MM.1S (cell line): Measurements from ENCODE around the gene REC114.

Source experiments
- DNase-seq: peaks from one replicate; pipeline ENCODE4 v3.0.0-alpha.2; 2015
- H2AFZ ChIP-seq: fragments of 300-600 bp; sonication (generic); 2 replicates; pipeline ENCODE4 v1.6.0; 2016; ENCODE audit warnings: antibody characterized with exemption, low read length
- H3F3A ChIP-seq: fragments of 300-600 bp; sonication (generic); 2 replicates; pipeline ENCODE4 v1.6.1; 2016; ENCODE audit warnings: mild to moderate bottlenecking, antibody characterized with exemption, low read length, moderate library complexity, mixed read lengths; ENCODE audit not compliant: insufficient read depth
- H3K27ac ChIP-seq: fragments of 300-600 bp; sonication (generic); 2 replicates; pipeline ENCODE4 v1.5.1; 2016; ENCODE audit warnings: mild to moderate bottlenecking, low read length
- H3K27me3 ChIP-seq: fragments of 300-600 bp; sonication (generic); replicated peaks from 2 replicates; pipeline ENCODE4 v1.6.0; 2016; ENCODE audit warnings: low read length; ENCODE audit not compliant: insufficient read depth
- H3K36me3 ChIP-seq: fragments of 300-600 bp; sonication (generic); replicated peaks from 2 replicates; pipeline ENCODE4 v1.6.1; 2016; ENCODE audit warnings: mild to moderate bottlenecking, low read length, mixed read lengths; ENCODE audit not compliant: insufficient read depth
- H3K4me1 ChIP-seq: fragments of 300-600 bp; sonication (generic); 2 replicates; pipeline ENCODE4 v1.6.1; 2016; ENCODE audit warnings: low read length, mixed read lengths
- H3K4me2 ChIP-seq: fragments of 300-600 bp; sonication (generic); 2 replicates; pipeline ENCODE4 v1.6.0; 2016; ENCODE audit warnings: low read depth, low read length
- H3K4me3 ChIP-seq: fragments of 300-600 bp; sonication (generic); 2 replicates; pipeline ENCODE4 v1.5.1; 2016; ENCODE audit warnings: low read length, mixed read lengths
- H3K79me2 ChIP-seq: fragments of 300-600 bp; sonication (generic); 2 replicates; pipeline ENCODE4 v1.6.1; 2016; ENCODE audit warnings: mixed run types, low read length, mixed read lengths
- H3K9ac ChIP-seq: fragments of 300-600 bp; sonication (generic); 2 replicates; pipeline ENCODE4 v1.6.1; 2016; ENCODE audit warnings: low read length, mixed read lengths
- H3K9me2 ChIP-seq: fragments of 300-600 bp; sonication (generic); replicated peaks from 2 replicates; pipeline ENCODE4 v1.6.1; 2016; ENCODE audit warnings: mild to moderate bottlenecking, low read length, mixed read lengths; ENCODE audit not compliant: insufficient read depth
- H3K9me3 ChIP-seq: fragments of 300-600 bp; sonication (generic); replicated peaks from 2 replicates; pipeline ENCODE4 v1.6.1; 2016; ENCODE audit warnings: mild to moderate bottlenecking, low read length, mixed read lengths; ENCODE audit not compliant: insufficient read depth
- H4K20me1 ChIP-seq: fragments of 300-600 bp; sonication (generic); 2 replicates; pipeline ENCODE4 v1.6.1; 2016; ENCODE audit warnings: mild to moderate bottlenecking, low read length, moderate library complexity, mixed read lengths; ENCODE audit not compliant: insufficient read depth
- EZH2 ChIP-seq: fragments of 300-600 bp; sonication (generic); optimal IDR thresholded peaks from 2 replicates; pipeline ENCODE3; 2017; ENCODE audit warnings: low read depth, mild to moderate bottlenecking, antibody characterized with exemption, low read length, mixed read lengths
- EZH2phosphoT487 ChIP-seq: fragments of 300-600 bp; sonication (generic); IDR thresholded peaks from 2 replicates; pipeline ENCODE4 v1.6.1; 2018; ENCODE audit warnings: antibody characterized with exemption, low read length
- TF ChIP-seq, protein P1 (sequence below): fragments of 300-600 bp; sonication (generic); IDR thresholded peaks from 2 replicates; pipeline ENCODE4 v1.5.1; 2016; ENCODE audit warnings: antibody characterized with exemption, low read length, mixed read lengths

REC114 gene

DNA sequence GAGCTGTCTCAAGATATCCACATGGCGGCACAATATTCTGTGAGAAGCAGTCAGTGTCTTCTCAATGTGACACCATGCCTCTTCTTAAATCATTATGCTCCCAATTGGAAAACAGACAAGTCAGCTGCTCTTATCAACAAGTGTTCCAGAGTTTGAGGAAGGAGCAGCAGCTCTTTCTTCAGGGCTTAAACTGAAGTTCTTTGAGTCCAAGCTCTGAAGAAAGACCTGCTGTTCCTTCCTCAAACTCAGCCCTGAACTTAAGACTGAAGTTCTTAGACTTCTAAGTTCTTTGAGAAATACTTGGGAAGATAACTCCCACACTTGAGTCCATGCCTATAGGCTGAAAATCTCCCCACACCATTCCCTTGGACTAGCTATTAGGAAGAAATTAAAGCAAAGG, 146.8 kb downstream of the REC114 start:
- H3K36me3 ChIP-seq: 0 out of 2 replicates have a peak, but pooled peaks cover 4% of the 10 kb centered on the region
- H4K20me1 ChIP-seq: 0 out of 2 replicates have a peak, but pooled peaks cover 4% of the 10 kb centered on the region

DNA sequence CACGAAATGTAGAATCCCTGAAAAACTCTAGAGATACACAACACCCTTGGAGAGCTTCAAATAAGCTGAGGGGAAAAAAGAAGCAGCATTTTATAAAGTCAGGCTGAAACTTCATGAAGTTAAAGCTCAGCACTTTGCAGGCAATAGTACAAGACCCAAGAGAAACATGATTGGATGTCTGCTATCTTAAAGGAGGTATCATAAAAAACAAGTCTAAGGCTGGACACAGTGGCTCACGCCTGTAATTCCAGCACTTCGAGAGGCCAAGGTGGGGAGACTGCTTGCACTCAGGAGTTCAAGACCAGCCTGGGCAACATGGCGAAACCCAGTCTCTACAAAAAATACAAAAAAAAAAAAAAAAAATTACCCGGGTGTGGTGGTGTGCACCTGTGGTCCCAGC, 147.3 kb downstream of the REC114 start:
- Histone ChIP-seq H3K9ac (no peak overlapping the region), H3K9me2 (no peaks in the 10 kb centered on the region), H3K4me1 (no peaks in the 10 kb centered on the region), H3K4me2 (no peak overlapping the region), H4K20me1 (0 out of 2 replicates have a peak, but pooled peaks cover 4% of the 10 kb centered on the region), H3K79me2 (peaks cover 11% of the 10 kb centered on the region), H3K36me3 (0 out of 2 replicates have a peak, but pooled peaks cover 4% of the 10 kb centered on the region), H3K27me3 (no peaks in the 10 kb centered on the region), H3K4me3 (no peak overlapping the region), H3K9me3 (no peaks in the 10 kb centered on the region), H3K27ac (no peak overlapping the region), H2AFZ (no peak overlapping the region), H3F3A (no peaks in the 10 kb centered on the region)
- DNase-seq: no peak
- TF ChIP-seq EZH2: no peak
- TF ChIP-seq EZH2phosphoT487: no peak
- TF ChIP-seq, protein P1, sequence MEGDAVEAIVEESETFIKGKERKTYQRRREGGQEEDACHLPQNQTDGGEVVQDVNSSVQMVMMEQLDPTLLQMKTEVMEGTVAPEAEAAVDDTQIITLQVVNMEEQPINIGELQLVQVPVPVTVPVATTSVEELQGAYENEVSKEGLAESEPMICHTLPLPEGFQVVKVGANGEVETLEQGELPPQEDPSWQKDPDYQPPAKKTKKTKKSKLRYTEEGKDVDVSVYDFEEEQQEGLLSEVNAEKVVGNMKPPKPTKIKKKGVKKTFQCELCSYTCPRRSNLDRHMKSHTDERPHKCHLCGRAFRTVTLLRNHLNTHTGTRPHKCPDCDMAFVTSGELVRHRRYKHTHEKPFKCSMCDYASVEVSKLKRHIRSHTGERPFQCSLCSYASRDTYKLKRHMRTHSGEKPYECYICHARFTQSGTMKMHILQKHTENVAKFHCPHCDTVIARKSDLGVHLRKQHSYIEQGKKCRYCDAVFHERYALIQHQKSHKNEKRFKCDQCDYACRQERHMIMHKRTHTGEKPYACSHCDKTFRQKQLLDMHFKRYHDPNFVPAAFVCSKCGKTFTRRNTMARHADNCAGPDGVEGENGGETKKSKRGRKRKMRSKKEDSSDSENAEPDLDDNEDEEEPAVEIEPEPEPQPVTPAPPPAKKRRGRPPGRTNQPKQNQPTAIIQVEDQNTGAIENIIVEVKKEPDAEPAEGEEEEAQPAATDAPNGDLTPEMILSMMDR: no peak

More for the DNA sequence above, 146.8 kb downstream of the REC114 start:
- Histone ChIP-seq H3K4me3 (no peak overlapping the region), H3K9me2 (no peaks in the 10 kb centered on the region), H2AFZ (no peak overlapping the region), H3K4me2 (no peak overlapping the region), H3K9me3 (no peaks in the 10 kb centered on the region), H3K9ac (no peak overlapping the region), H3F3A (no peaks in the 10 kb centered on the region), H3K79me2 (peaks cover 11% of the 10 kb centered on the region), H3K27me3 (no peaks in the 10 kb centered on the region), H3K4me1 (no peaks in the 10 kb centered on the region), H3K27ac (no peak overlapping the region)
- TF ChIP-seq EZH2 (no peak), EZH2phosphoT487 (no peak)
- TF ChIP-seq, protein P1: no peak
- no peak for DNase-seq

DNA sequence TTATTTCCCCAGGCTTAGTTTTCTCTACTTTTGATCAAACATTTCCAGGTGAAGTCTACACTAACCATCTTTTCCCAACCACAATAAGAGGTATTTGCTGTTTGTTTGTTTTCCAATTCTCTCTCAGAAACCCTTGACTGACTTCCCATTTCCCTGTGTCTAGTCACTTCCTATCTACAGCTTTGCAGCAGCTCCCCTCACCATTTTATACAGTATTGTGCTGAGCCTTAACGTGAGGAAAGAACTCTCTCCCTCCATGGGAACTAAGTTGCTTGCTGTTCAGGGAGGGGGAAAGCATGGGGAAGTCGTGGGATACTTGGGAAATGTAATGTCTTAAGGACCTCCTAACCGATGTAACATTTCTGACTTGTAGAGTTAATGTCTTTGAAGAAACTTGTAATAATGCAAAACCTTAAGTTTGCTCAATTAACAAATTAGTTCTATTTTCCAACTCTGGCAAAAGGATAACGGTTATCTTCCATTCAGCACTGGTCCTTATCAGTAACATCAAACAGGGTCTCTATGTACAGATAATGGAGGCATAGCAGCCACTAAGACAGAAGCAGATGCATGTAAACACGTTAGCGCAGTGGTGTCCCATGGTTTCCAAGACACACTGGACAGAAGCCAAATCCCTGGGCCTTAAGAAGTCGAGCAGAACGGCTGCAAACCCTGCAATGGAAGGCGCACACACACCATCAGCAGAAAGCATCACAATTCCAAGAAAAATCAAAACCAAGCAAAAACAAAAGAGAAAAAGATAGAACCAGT, 150.5 kb downstream of the REC114 start:
- no peaks in the 10 kb centered on the region for H3K36me3 ChIP-seq
- no peak overlapping the region for H3K4me3 ChIP-seq
- no peak overlapping the region for H3K9ac ChIP-seq
- peaks cover 35% of the 10 kb centered on the region for H3K79me2 ChIP-seq
- no peaks in the 10 kb centered on the region for H3K9me3 ChIP-seq
- no peaks in the 10 kb centered on the region for H3K9me2 ChIP-seq
- TF ChIP-seq EZH2 (no peak), EZH2phosphoT487 (no peak)
- TF ChIP-seq, protein P1: no peak
- no peak for DNase-seq
- no peak overlapping the region for H2AFZ ChIP-seq
- H3K27ac ChIP-seq: no peak overlapping the region
- no peaks in the 10 kb centered on the region for H3K27me3 ChIP-seq
- no peaks in the 10 kb centered on the region for H3K4me1 ChIP-seq
- no peak overlapping the region for H3K4me2 ChIP-seq
- H3F3A ChIP-seq: no peaks in the 10 kb centered on the region
- 0 out of 2 replicates have a peak, but pooled peaks cover 7% of the 10 kb centered on the region for H4K20me1 ChIP-seq
